H9 (cell line): Measurements from ENCODE around the gene ZNF664. TPM values are rescaled to one million over a fixed set of nuclear protein-coding genes. Genes with fewer than 3 reads are reported as not detected.

Experiments used
- DNase-seq: peaks from one replicate; pipeline ENCODE4 v3.0.0-alpha.2; 2017
- H2AFZ ChIP-seq: one replicate; pipeline ENCODE4 v1.6.1; 2013; ENCODE audit warnings: mild to moderate bottlenecking, low read length, control low read depth, moderate library complexity
- H2AK5ac ChIP-seq: 2 replicates; pipeline ENCODE4 v1.6.1; 2013; ENCODE audit warnings: low read length, control low read depth, mixed read lengths; ENCODE audit not compliant: insufficient read length
- H2BK120ac ChIP-seq: one replicate; pipeline ENCODE4 v1.6.1; 2013; ENCODE audit warnings: low read depth, mild to moderate bottlenecking, low read length, control low read depth, inconsistent platforms; ENCODE audit not compliant: poor library complexity, severe bottlenecking
- H2BK12ac ChIP-seq: 2 replicates; pipeline ENCODE4 v1.6.1; 2013; ENCODE audit warnings: low read length, control low read depth, mixed read lengths, low read depth; ENCODE audit not compliant: insufficient read length
- H2BK15ac ChIP-seq: 2 replicates; pipeline ENCODE4 v1.6.1; 2013; ENCODE audit warnings: low read depth, low read length, control low read depth
- H2BK20ac ChIP-seq: one replicate; pipeline ENCODE4 v1.6.1; 2013; ENCODE audit warnings: low read depth, mild to moderate bottlenecking, low read length, control low read depth, inconsistent platforms; ENCODE audit not compliant: poor library complexity, severe bottlenecking
- H2BK5ac ChIP-seq: 2 replicates; pipeline ENCODE4 v1.6.1; 2013; ENCODE audit warnings: low read length, control low read depth, mixed read lengths; ENCODE audit not compliant: insufficient read length
- H3K14ac ChIP-seq: 2 replicates; pipeline ENCODE4 v1.6.1; 2013; ENCODE audit warnings: low read length, control low read depth; ENCODE audit not compliant: insufficient read depth
- H3K18ac ChIP-seq: 2 replicates; pipeline ENCODE4 v1.6.1; 2013; ENCODE audit warnings: low read depth, mild to moderate bottlenecking, mixed read lengths, low read length, control low read depth; ENCODE audit not compliant: insufficient read length
- H3K23ac ChIP-seq: 2 replicates; pipeline ENCODE4 v1.6.1; 2013; ENCODE audit warnings: low read length, control low read depth, mixed read lengths, low read depth; ENCODE audit not compliant: insufficient read length
- H3K23me2 ChIP-seq: 2 replicates; pipeline ENCODE4 v1.6.1; 2013; ENCODE audit warnings: low read depth, mild to moderate bottlenecking, mixed read lengths, low read length, control low read depth; ENCODE audit not compliant: insufficient read length, poor library complexity, severe bottlenecking
- H3K27ac ChIP-seq: 2 replicates; pipeline ENCODE4 v1.5.1; 2013; ENCODE audit warnings: low read length, control low read depth, mixed read lengths, low read depth; ENCODE audit not compliant: insufficient read length
- H3K27me3 ChIP-seq: 2 replicates; pipeline ENCODE4 v1.6.1; 2013; ENCODE audit warnings: low read length, control low read depth, inconsistent platforms; ENCODE audit not compliant: insufficient read depth
- H3K4ac ChIP-seq: 2 replicates; pipeline ENCODE4 v1.6.1; 2013; ENCODE audit warnings: low read depth, mild to moderate bottlenecking, control low read depth, inconsistent platforms, low read length, moderate library complexity
- H3K4me1 ChIP-seq: 2 replicates; pipeline ENCODE4 v1.6.1; 2013; ENCODE audit warnings: low read length, control low read depth, inconsistent platforms; ENCODE audit not compliant: insufficient read depth
- H3K4me2 ChIP-seq: 2 replicates; pipeline ENCODE4 v1.6.1; 2013; ENCODE audit warnings: low read length, control low read depth, mixed read lengths; ENCODE audit not compliant: insufficient read length, insufficient read depth
- H3K56ac ChIP-seq: 2 replicates; pipeline ENCODE4 v1.6.1; 2013; ENCODE audit warnings: low read depth, mild to moderate bottlenecking, mixed read lengths, low read length, control low read depth; ENCODE audit not compliant: insufficient read length
- H3K79me1 ChIP-seq: 2 replicates; pipeline ENCODE4 v1.6.1; 2013; ENCODE audit warnings: low read depth, mild to moderate bottlenecking, moderate library complexity, low read length, control low read depth, inconsistent platforms; ENCODE audit not compliant: insufficient read depth, poor library complexity, severe bottlenecking
- H3K79me2 ChIP-seq: 2 replicates; pipeline ENCODE4 v1.6.1; 2013; ENCODE audit warnings: low read length, control low read depth, inconsistent platforms; ENCODE audit not compliant: insufficient read depth
- H3K9ac ChIP-seq: 2 replicates; pipeline ENCODE4 v1.6.1; 2013; ENCODE audit warnings: low read length, control low read depth, mixed read lengths; ENCODE audit not compliant: insufficient read length; ENCODE audit errors: extremely low read depth
- H3K9me3 ChIP-seq: one replicate; pipeline ENCODE4 v1.6.1; 2013; ENCODE audit warnings: low read depth, low read length, inconsistent platforms; ENCODE audit not compliant: control insufficient read depth
- H3T11ph ChIP-seq: one replicate; pipeline ENCODE4 v1.6.1; 2013; ENCODE audit warnings: mild to moderate bottlenecking, low read length, control low read depth, inconsistent platforms
- H4K20me1 ChIP-seq: one replicate; pipeline ENCODE4 v1.6.1; 2013; ENCODE audit not compliant: control insufficient read depth, insufficient read length, insufficient read depth
- H4K5ac ChIP-seq: 2 replicates; pipeline ENCODE4 v1.6.1; 2013; ENCODE audit warnings: low read depth, mild to moderate bottlenecking, mixed read lengths, low read length, control low read depth; ENCODE audit not compliant: insufficient read length
- H4K8ac ChIP-seq: replicated peaks from 2 replicates; pipeline ENCODE4 v1.6.1; 2013; ENCODE audit warnings: low read length, control low read depth, mixed read lengths, low read depth; ENCODE audit not compliant: insufficient read length
- H4K91ac ChIP-seq: 2 replicates; pipeline ENCODE4 v1.6.1; 2013; ENCODE audit warnings: low read depth, mild to moderate bottlenecking, moderate library complexity, mixed read lengths, low read length, control low read depth; ENCODE audit not compliant: insufficient read length
- H3K27ac Mint-ChIP-seq, 3 experiments: 2 replicates in 2 of 3; 3 replicates in 1 of 3; pipeline ENCODE4 v1.8.0; 2020 to 2021; ENCODE audit warnings: mixed read lengths in 3 of 3, mild to moderate bottlenecking in 1 of 3, moderate library complexity in 1 of 3
- H3K27me3 Mint-ChIP-seq: 2 replicates; pipeline ENCODE4 v1.8.0; 2021; ENCODE audit warnings: low read depth, mild to moderate bottlenecking, moderate library complexity, mixed read lengths
- H3K36me3 Mint-ChIP-seq, 3 experiments: 2 replicates in 2 of 3; 3 replicates in 1 of 3; pipeline ENCODE4 v1.8.0; 2020 to 2021; ENCODE audit warnings: low read depth in 3 of 3, mixed read lengths in 3 of 3; ENCODE audit not compliant: insufficient read depth in 1 of 3
- H3K4me1 Mint-ChIP-seq, 2 experiments: 2 replicates each; pipeline ENCODE4 v1.8.0; 2020; ENCODE audit warnings: mixed read lengths in 2 of 2
- H3K4me3 Mint-ChIP-seq, 2 experiments: 2 replicates in 1 of 2; 3 replicates in 1 of 2; pipeline ENCODE4 v1.8.0; 2020 to 2021; ENCODE audit warnings: mild to moderate bottlenecking in 2 of 2, mixed read lengths in 2 of 2, moderate library complexity in 1 of 2
- H3K9me3 Mint-ChIP-seq, 2 experiments: 2 replicates in 1 of 2; 3 replicates in 1 of 2; pipeline ENCODE4 v1.8.0; 2020; ENCODE audit warnings: mild to moderate bottlenecking in 2 of 2, mixed read lengths in 2 of 2, moderate library complexity in 1 of 2
- CTCF ChIP-seq: fragments of 200-600 bp; sonication (generic); conservative IDR thresholded peaks from 3 replicates; pipeline ENCODE4 v1.8.0; 2021; ENCODE audit warnings: antibody characterized with exemption, mild to moderate bottlenecking
- whole genome bisulfite sequencing: extraction: QIAGEN DNeasy Blood & Tissue Kit; methylation state at CpG from one replicate; pipeline ENCODE4 v1.1.7; 2013; ENCODE audit warnings: missing lambda C conversion rate, low lambda C conversion rate, mixed read lengths; ENCODE audit not compliant: insufficient read length; ENCODE audit errors: extremely low coverage; 5-methylcytosine and 5-hydroxymethylcytosine counted together
- total RNA-seq: library from RNA; stranded (reverse); gene quantifications from 2 replicates; pipeline ENCODE4 v1.2.1, GENCODE V29; 2021

Gene ZNF664
- total RNA-seq, 1 experiment from 2014 or later = 29.5 TPM

GRCh38 chr12:123962513-123962912, 10.5 kb upstream of the ZNF664 start:
- Histone ChIP-seq H3K9ac (no peak overlapping the region), H3T11ph (no peak overlapping the region), H4K20me1 (no peaks in the 10 kb centered on the region), H3K23me2 (no peaks in the 10 kb centered on the region), H3K79me2 (no peaks in the 10 kb centered on the region), H3K9me3 (no peaks in the 10 kb centered on the region), H4K5ac (no peak overlapping the region), H3K23ac (no peak overlapping the region), H2BK20ac (no peak overlapping the region), H2BK12ac (no peak overlapping the region), H3K14ac (no peak overlapping the region), H2BK5ac (no peak overlapping the region), H3K4me2 (no peak overlapping the region), H2AFZ (no peak overlapping the region), H3K4ac (no peak overlapping the region), H3K56ac (no peak overlapping the region), H3K27ac (no peak overlapping the region), H3K79me1 (no peaks in the 10 kb centered on the region), H2BK120ac (no peak overlapping the region), H2AK5ac (no peak overlapping the region), H2BK15ac (no peak overlapping the region), H3K27me3 (peaks cover 56% of the 10 kb centered on the region), H3K18ac (no peak overlapping the region), H4K8ac (no peak overlapping the region), H4K91ac (no peak overlapping the region), H3K4me1 (no peaks in the 10 kb centered on the region)
- DNase-seq = no peak
- Mint-ChIP-seq H3K4me1 (no peaks in the 10 kb centered on the region), H3K9me3 (no peaks in the 10 kb centered on the region), H3K27me3 (peaks cover 100% of the 10 kb centered on the region), H3K4me3 (no peak overlapping the region), H3K36me3 (no peaks in the 10 kb centered on the region), H3K27ac (no peak overlapping the region)
- no CpG with 5 or more reads among the region's 5 CpGs for WGBS
- TF ChIP-seq CTCF = no peak
